Eye (tissue), 1 donor: ENCODE results near the gene CNPY2.
"Not testable (repeated sequence)": the region's sequence is repeated elsewhere in the genome, so short reads cannot be mapped to it uniquely, and the experiment has no call there.

Experiments used
- DNase-seq: peaks from one replicate; pipeline ENCODE4 v3.0.0-alpha.2; 2015

Gene CNPY2

DNA sequence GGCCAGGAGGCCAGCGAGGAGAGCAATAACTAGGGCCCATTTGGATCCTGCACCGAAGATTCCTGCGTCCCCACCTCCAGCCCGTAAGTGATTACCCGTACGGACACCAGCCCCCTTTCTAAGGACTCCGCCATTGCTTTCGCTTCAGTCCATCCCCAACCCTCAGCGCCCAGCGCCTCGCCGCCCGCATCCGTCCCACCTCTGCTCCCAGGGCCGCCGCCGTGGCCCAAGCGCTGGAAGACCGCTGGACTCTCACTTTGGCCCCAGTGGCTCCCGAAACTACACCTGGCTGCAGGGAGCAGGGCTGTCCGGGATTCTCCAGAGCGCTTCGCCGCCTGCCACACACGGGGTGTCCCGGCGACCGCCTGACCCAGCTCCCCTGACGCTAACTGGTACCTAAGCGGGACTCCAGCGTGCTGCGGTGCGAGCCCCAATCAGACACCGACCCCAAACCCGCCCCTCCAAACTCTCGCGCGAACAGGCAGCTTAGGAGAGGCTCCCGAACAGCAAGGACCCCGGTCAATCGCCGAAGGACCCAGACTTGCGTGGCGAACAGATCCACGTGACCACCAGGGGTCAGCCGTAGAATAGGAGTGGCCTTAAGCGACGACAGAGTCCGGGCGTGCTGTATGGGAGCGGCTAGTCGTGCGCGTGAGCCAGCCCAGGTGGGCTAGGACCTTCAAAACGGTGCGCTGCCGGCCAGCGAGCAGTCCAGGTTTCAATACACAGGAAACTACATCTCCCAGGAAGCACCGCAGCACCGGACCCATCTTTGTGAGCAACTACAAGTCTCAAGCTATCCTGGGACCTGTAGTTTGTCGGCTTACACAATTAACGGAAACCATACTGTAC lies at the start of gene CNPY2:
Gene CNPY2, minus strand, starts transcription at position 367 of the 852 bp plus-strand sequence. CDS start 771 bp downstream, outside the sequence.
- peak; percentile 98 for DNase-seq

DNA sequence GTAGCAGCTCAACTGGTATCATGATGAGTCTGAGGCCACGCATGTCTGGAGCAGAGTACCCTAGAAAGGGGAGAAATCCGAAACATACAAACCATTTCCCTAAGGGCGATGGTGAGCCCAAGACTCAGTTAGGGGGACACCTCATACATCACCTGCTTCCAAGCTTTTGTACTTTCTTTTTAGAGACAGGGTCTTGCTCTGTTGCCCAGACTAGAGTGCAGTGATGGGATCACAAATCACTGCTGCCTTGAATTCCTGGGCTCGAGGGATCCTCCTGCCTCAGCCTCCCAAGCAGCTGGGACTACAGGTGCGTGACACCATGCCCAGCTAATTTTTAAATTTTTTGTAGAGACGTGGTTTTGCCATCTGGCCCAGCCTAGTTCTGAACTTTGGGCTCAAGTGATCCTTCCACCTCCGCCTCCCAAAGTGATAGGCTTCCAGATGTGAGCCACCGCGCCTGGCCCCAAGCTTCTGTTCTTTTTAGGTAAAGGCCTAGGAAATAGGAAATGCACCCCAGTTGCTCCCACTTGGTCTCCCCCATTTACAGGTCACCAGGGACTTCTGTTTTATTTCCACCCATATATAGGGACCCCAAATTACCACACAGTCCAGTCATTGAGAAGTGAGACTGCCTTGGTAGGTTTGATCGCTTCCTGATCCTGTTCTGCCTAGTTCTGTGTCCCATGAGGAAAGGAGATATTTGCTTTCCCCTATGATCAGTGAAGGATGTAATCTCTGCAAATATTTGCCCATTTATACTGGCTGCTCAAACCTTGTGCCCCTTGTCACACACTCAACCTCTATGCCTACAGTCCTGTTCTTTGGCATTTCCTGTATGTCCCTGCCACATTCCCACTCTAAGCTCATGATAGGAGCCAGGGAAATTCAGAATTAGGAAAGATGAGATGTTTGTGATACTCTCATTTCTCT lies 46.6 kb upstream of the CNPY2 start, which contains the start of gene APOF:
Gene APOF, minus strand, starts transcription at position 728 of the 930 bp plus-strand sequence. Its CDS starts 112 bp downstream, at position 616.
- no peak for DNase-seq

GRCh38 chr12:56361487-56362129 lies 45.8 kb upstream of the CNPY2 start:
- no peak for DNase-seq

DNA sequence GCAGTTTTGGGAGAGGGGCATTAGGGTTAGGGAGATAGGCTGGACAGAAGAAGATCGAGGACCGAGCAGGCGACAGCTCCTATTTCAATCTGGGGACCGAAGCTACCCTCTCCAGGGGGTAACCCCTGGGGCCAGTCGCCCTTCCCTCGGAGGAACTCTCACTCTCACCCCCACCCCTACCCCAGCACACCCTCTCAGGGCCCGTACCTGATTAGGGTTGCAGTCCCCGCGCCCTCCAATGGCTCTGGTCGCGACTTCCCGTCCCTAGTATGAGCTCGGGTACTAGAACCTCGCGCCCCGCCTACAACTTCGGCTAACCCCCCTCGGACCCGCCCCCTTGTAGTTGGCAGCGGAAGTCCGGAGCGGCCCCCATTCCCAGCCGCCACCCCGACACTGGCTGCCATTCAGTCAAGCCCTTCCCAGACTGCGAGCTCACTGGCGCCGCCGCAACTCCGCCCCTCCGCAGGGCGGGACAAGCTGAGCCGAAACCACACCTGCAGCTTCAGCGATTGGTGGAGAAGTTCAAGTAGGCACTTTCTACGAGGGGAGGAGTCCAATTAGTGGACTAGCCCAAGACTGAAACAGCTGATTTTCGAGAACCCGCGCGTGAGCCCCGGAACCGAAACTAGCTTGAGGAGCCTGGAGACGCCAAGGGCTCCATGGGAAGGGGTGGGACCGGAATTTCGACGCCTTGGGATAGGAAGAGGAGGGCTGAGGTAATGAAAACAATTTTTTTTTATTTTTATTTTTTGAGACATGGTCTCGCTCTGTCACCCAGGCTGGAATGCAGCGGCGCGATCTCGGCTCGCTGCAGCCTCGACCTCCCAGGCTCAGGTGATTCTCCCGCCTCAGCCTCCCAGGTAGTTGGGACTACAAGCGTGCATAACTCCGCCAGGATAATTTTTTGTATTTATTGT lies 44.3 kb upstream of the CNPY2 start, which contains the start of gene STAT2:
Gene STAT2, minus strand, starts transcription at position 257 of the 917 bp plus-strand sequence. CDS start 3,536 bp downstream, outside the sequence.
- peak; percentile 99 for DNase-seq

GRCh38 chr12:56358836-56359532 lies 43.2 kb upstream of the CNPY2 start:
- peak; percentile 41 for DNase-seq

DNA sequence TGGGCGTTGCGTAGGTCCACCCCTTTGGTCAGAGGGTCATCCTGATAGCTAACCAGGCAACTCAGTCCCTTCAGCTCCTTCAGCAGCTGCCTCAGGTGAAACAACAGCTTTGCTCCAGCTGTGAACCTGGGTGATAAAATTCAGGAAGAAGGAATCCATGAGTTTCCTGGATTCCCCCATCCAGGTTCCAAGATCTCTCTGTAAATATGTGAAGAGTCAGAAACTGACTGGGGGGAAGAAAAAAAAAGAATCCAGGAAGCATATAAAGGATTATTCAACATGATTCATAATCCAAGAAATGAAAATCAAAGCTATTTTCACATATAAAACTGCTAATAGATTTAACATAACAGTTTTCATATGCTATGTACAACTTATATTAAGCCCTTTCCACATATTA lies 35.5 kb upstream of the CNPY2 start:
- no peak for DNase-seq

GRCh38 chr12:56350662-56351061 lies 34.9 kb upstream of the CNPY2 start:
- DNase-seq: no peak

- DNase-seq: no peak
Observed at GRCh38 chr12:56348776-56349175, 33.0 kb upstream of the CNPY2 start.

GRCh38 chr12:56347255-56347654 lies 31.5 kb upstream of the CNPY2 start:
- DNase-seq: not testable (repeated sequence)

- no peak for DNase-seq
Observed at GRCh38 chr12:56346675-56347074, 30.9 kb upstream of the CNPY2 start.

DNA sequence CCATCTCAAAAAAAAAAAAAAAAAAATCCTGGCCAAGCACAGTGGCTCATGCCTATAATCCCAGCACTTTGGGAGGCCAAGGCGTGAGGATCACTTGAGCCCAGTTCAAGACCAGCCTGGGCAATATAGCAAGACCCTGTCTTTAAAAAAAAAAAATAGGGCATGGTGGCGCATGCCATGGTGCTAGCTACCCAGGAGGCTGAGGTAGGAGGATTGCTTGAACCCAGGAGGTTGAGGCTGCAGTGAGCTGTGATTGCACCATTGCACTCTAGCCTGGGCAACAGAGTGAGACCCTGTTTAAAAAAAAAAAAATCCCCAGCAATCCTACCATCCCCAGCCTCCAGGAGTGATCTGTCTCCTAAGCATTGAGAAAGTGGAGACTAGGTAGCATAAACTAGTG lies 26.5 kb upstream of the CNPY2 start:
- DNase-seq: not testable (repeated sequence)

GRCh38 chr12:56341616-56342015 lies 25.8 kb upstream of the CNPY2 start:
- DNase-seq: no peak

DNA sequence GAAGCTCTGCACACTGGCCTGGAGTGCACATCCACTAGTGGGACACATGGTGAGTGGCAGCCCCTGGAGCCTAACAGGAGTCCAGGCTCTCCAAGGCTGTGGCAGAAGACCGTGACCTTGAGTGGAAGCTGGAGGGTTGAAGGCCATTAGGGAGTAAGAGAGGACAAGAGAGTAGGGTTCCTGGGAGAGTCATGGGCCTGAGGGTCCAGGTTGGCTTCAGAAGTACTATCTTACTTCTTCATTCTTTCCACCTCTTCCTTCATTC lies 23.3 kb upstream of the CNPY2 start:
- DNase-seq: no peak

GRCh38 chr12:56338308-56339157 lies 22.7 kb upstream of the CNPY2 start, which contains the start of gene IL23A:
Gene IL23A, plus strand, starts transcription at chr12:56338884. Its CDS starts 161 bp downstream, at chr12:56339045.
- DNase-seq: no peak

DNA sequence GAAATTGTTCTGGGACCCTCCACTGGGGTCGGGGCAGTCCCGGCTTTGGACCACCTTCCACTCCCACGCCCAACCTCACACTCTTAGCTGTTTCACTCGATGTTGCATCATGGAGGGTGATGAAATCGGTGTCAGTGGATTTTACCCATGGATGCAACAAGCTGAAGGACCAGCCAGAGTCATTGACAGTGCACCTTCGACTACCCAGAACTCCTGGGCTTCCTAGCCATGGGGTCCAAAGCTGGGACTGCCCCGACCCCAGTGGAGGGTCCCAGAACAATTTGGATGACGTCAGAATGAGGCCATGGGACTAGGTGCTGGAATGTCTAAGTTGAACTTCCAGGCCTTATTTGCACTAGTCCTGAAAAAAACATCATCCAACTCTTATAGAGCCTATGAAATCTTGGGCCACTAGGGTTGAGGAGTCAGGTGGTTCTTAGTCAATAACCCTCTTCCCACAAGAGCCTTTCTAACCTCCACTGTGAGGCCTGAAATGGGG lies 22.0 kb upstream of the CNPY2 start:
- no peak for DNase-seq

- DNase-seq: no peak
Observed at GRCh38 chr12:56336361-56337167, 20.8 kb upstream of the CNPY2 start.

DNA sequence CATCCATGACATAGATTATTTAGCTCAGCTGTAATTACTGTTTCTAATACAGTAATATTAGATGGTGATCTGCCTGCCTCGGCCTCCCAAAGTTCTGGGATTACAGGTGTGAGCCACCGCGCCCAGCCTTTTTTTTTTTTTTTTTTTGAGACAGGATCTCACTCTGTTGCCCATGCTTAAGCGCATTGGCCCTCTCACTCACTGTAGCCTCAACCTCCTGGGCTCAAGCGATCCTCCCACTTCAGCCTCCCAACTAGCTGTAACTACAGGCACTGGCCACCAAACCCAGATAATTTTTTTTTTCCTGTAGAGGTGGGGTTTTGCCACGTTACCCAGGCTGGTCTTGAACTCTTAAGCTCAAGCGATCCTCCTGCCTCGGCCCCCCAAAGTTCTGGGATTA lies 19.7 kb upstream of the CNPY2 start:
- DNase-seq: not testable (repeated sequence)

DNA sequence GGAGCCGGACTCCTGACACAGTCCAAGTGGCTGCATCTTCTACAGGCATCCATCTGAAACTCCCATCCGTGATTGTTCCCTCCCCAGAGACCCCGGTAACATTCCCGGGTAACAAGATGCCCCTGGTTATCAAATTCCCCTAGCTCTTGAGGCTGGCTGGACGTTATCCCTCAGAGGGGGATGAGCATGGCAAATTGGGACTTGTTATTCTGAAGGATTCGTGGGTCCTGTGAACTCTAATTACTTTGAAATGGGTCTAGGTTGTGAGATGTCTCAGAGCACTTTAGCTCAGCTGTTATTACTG lies 18.7 kb upstream of the CNPY2 start:
- DNase-seq: no peak
